H9 (cell line): ENCODE data around the gene TGOLN2. TPM values are rescaled to one million over a fixed set of nuclear protein-coding genes. Genes with fewer than 3 reads are reported as not detected.
A peak's percentile ranks its signal among the peaks of the same experiment; 100 is the strongest.

Experiments
- DNase-seq: peaks from one replicate; pipeline ENCODE4 v3.0.0-alpha.2; 2017
- H2AFZ ChIP-seq: one replicate; pipeline ENCODE4 v1.6.1; 2013; ENCODE audit warnings: mild to moderate bottlenecking, low read length, control low read depth, moderate library complexity
- H2AK5ac ChIP-seq: 2 replicates; pipeline ENCODE4 v1.6.1; 2013; ENCODE audit warnings: low read length, control low read depth, mixed read lengths; ENCODE audit not compliant: insufficient read length
- H2BK120ac ChIP-seq: one replicate; pipeline ENCODE4 v1.6.1; 2013; ENCODE audit warnings: low read depth, mild to moderate bottlenecking, low read length, control low read depth, inconsistent platforms; ENCODE audit not compliant: poor library complexity, severe bottlenecking
- H2BK12ac ChIP-seq: 2 replicates; pipeline ENCODE4 v1.6.1; 2013; ENCODE audit warnings: low read length, control low read depth, mixed read lengths, low read depth; ENCODE audit not compliant: insufficient read length
- H2BK15ac ChIP-seq: 2 replicates; pipeline ENCODE4 v1.6.1; 2013; ENCODE audit warnings: low read depth, low read length, control low read depth
- H2BK20ac ChIP-seq: one replicate; pipeline ENCODE4 v1.6.1; 2013; ENCODE audit warnings: low read depth, mild to moderate bottlenecking, low read length, control low read depth, inconsistent platforms; ENCODE audit not compliant: poor library complexity, severe bottlenecking
- H2BK5ac ChIP-seq: 2 replicates; pipeline ENCODE4 v1.6.1; 2013; ENCODE audit warnings: low read length, control low read depth, mixed read lengths; ENCODE audit not compliant: insufficient read length
- H3K14ac ChIP-seq: 2 replicates; pipeline ENCODE4 v1.6.1; 2013; ENCODE audit warnings: low read length, control low read depth; ENCODE audit not compliant: insufficient read depth
- H3K18ac ChIP-seq: 2 replicates; pipeline ENCODE4 v1.6.1; 2013; ENCODE audit warnings: low read depth, mild to moderate bottlenecking, mixed read lengths, low read length, control low read depth; ENCODE audit not compliant: insufficient read length
- H3K23ac ChIP-seq: 2 replicates; pipeline ENCODE4 v1.6.1; 2013; ENCODE audit warnings: low read length, control low read depth, mixed read lengths, low read depth; ENCODE audit not compliant: insufficient read length
- H3K23me2 ChIP-seq: 2 replicates; pipeline ENCODE4 v1.6.1; 2013; ENCODE audit warnings: low read depth, mild to moderate bottlenecking, mixed read lengths, low read length, control low read depth; ENCODE audit not compliant: insufficient read length, poor library complexity, severe bottlenecking
- H3K27ac ChIP-seq: 2 replicates; pipeline ENCODE4 v1.5.1; 2013; ENCODE audit warnings: low read length, control low read depth, mixed read lengths, low read depth; ENCODE audit not compliant: insufficient read length
- H3K27me3 ChIP-seq: 2 replicates; pipeline ENCODE4 v1.6.1; 2013; ENCODE audit warnings: low read length, control low read depth, inconsistent platforms; ENCODE audit not compliant: insufficient read depth
- H3K4ac ChIP-seq: 2 replicates; pipeline ENCODE4 v1.6.1; 2013; ENCODE audit warnings: low read depth, mild to moderate bottlenecking, control low read depth, inconsistent platforms, low read length, moderate library complexity
- H3K4me1 ChIP-seq: 2 replicates; pipeline ENCODE4 v1.6.1; 2013; ENCODE audit warnings: low read length, control low read depth, inconsistent platforms; ENCODE audit not compliant: insufficient read depth
- H3K4me2 ChIP-seq: 2 replicates; pipeline ENCODE4 v1.6.1; 2013; ENCODE audit warnings: low read length, control low read depth, mixed read lengths; ENCODE audit not compliant: insufficient read length, insufficient read depth
- H3K56ac ChIP-seq: 2 replicates; pipeline ENCODE4 v1.6.1; 2013; ENCODE audit warnings: low read depth, mild to moderate bottlenecking, mixed read lengths, low read length, control low read depth; ENCODE audit not compliant: insufficient read length
- H3K79me1 ChIP-seq: 2 replicates; pipeline ENCODE4 v1.6.1; 2013; ENCODE audit warnings: low read depth, mild to moderate bottlenecking, moderate library complexity, low read length, control low read depth, inconsistent platforms; ENCODE audit not compliant: insufficient read depth, poor library complexity, severe bottlenecking
- H3K79me2 ChIP-seq: 2 replicates; pipeline ENCODE4 v1.6.1; 2013; ENCODE audit warnings: low read length, control low read depth, inconsistent platforms; ENCODE audit not compliant: insufficient read depth
- H3K9ac ChIP-seq: 2 replicates; pipeline ENCODE4 v1.6.1; 2013; ENCODE audit warnings: low read length, control low read depth, mixed read lengths; ENCODE audit not compliant: insufficient read length; ENCODE audit errors: extremely low read depth
- H3K9me3 ChIP-seq: one replicate; pipeline ENCODE4 v1.6.1; 2013; ENCODE audit warnings: low read depth, low read length, inconsistent platforms; ENCODE audit not compliant: control insufficient read depth
- H3T11ph ChIP-seq: one replicate; pipeline ENCODE4 v1.6.1; 2013; ENCODE audit warnings: mild to moderate bottlenecking, low read length, control low read depth, inconsistent platforms
- H4K20me1 ChIP-seq: one replicate; pipeline ENCODE4 v1.6.1; 2013; ENCODE audit not compliant: control insufficient read depth, insufficient read length, insufficient read depth
- H4K5ac ChIP-seq: 2 replicates; pipeline ENCODE4 v1.6.1; 2013; ENCODE audit warnings: low read depth, mild to moderate bottlenecking, mixed read lengths, low read length, control low read depth; ENCODE audit not compliant: insufficient read length
- H4K8ac ChIP-seq: replicated peaks from 2 replicates; pipeline ENCODE4 v1.6.1; 2013; ENCODE audit warnings: low read length, control low read depth, mixed read lengths, low read depth; ENCODE audit not compliant: insufficient read length
- H4K91ac ChIP-seq: 2 replicates; pipeline ENCODE4 v1.6.1; 2013; ENCODE audit warnings: low read depth, mild to moderate bottlenecking, moderate library complexity, mixed read lengths, low read length, control low read depth; ENCODE audit not compliant: insufficient read length
- H3K27ac Mint-ChIP-seq, 3 experiments: 2 replicates in 2 of 3; 3 replicates in 1 of 3; pipeline ENCODE4 v1.8.0; 2020 to 2021; ENCODE audit warnings: mixed read lengths in 3 of 3, mild to moderate bottlenecking in 1 of 3, moderate library complexity in 1 of 3
- H3K27me3 Mint-ChIP-seq: 2 replicates; pipeline ENCODE4 v1.8.0; 2021; ENCODE audit warnings: low read depth, mild to moderate bottlenecking, moderate library complexity, mixed read lengths
- H3K36me3 Mint-ChIP-seq, 3 experiments: 2 replicates in 2 of 3; 3 replicates in 1 of 3; pipeline ENCODE4 v1.8.0; 2020 to 2021; ENCODE audit warnings: low read depth in 3 of 3, mixed read lengths in 3 of 3; ENCODE audit not compliant: insufficient read depth in 1 of 3
- H3K4me1 Mint-ChIP-seq, 2 experiments: 2 replicates each; pipeline ENCODE4 v1.8.0; 2020; ENCODE audit warnings: mixed read lengths in 2 of 2
- H3K4me3 Mint-ChIP-seq, 2 experiments: 2 replicates in 1 of 2; 3 replicates in 1 of 2; pipeline ENCODE4 v1.8.0; 2020 to 2021; ENCODE audit warnings: mild to moderate bottlenecking in 2 of 2, mixed read lengths in 2 of 2, moderate library complexity in 1 of 2
- H3K9me3 Mint-ChIP-seq, 2 experiments: 2 replicates in 1 of 2; 3 replicates in 1 of 2; pipeline ENCODE4 v1.8.0; 2020; ENCODE audit warnings: mild to moderate bottlenecking in 2 of 2, mixed read lengths in 2 of 2, moderate library complexity in 1 of 2
- CTCF ChIP-seq: fragments of 200-600 bp; sonication (generic); conservative IDR thresholded peaks from 3 replicates; pipeline ENCODE4 v1.8.0; 2021; ENCODE audit warnings: antibody characterized with exemption, mild to moderate bottlenecking
- WGBS: extraction: QIAGEN DNeasy Blood & Tissue Kit; methylation state at CpG from one replicate; pipeline ENCODE4 v1.1.7; 2013; ENCODE audit warnings: missing lambda C conversion rate, low lambda C conversion rate, mixed read lengths; ENCODE audit not compliant: insufficient read length; ENCODE audit errors: extremely low coverage; 5-methylcytosine and 5-hydroxymethylcytosine counted together
- total RNA-seq: library from RNA; stranded (reverse); gene quantifications from 2 replicates; pipeline ENCODE4 v1.2.1, GENCODE V29; 2021

TGOLN2 gene
- total RNA-seq, 1 experiment from 2014 or later = 47.8 TPM

GRCh38 chr2:85325466-85325811 lies 2.4 kb downstream of the TGOLN2 start:
- peak overlapping the region; percentile 90 to 93; a peak in 3 of 5 replicates for H3K4me3 Mint-ChIP-seq

More at GRCh38 chr2:85325466-85325811, 2.4 kb downstream of the TGOLN2 start:
- Histone ChIP-seq H3K79me2 (peaks cover 8% of the 10 kb centered on the region; the same call in 1 of the 2 replicates), H2AK5ac (no peak overlapping the region), H4K8ac (no peak overlapping the region), H4K20me1 (no peaks in the 10 kb centered on the region), H3K4me1 (no peaks in the 10 kb centered on the region), H3T11ph (no peak overlapping the region), H4K91ac (no peak overlapping the region), H3K4me2 (no peak overlapping the region), H3K27me3 (no peaks in the 10 kb centered on the region), H3K23me2 (peaks cover 18% of the 10 kb centered on the region), H3K23ac (no peak overlapping the region), H3K14ac (no peak overlapping the region), H2AFZ (no peak overlapping the region), H2BK120ac (no peak overlapping the region), H3K79me1 (peaks cover 16% of the 10 kb centered on the region), H2BK20ac (no peak overlapping the region), H3K18ac (no peak overlapping the region), H4K5ac (no peak overlapping the region), H3K9me3 (no peaks in the 10 kb centered on the region), H2BK15ac (no peak overlapping the region), H3K9ac (no peak overlapping the region), H2BK12ac (no peak overlapping the region), H3K56ac (no peak overlapping the region), H3K27ac (no peak overlapping the region), H3K4ac (no peak overlapping the region), H2BK5ac (no peak overlapping the region)
- Mint-ChIP-seq H3K36me3 (peaks cover 31 to 67% (median 59%) of the 10 kb centered on the region in 3 experiments; a peak in 6 of 7 replicates), H3K27ac (no peak overlapping the region), H3K4me1 (peaks cover 28 to 35% of the 10 kb centered on the region in 2 experiments), H3K9me3 (no peaks in the 10 kb centered on the region; a peak in 1 of 5 replicates), H3K27me3 (no peaks in the 10 kb centered on the region; the same call in 1 of the 2 replicates)
- TF ChIP-seq CTCF = no peak
- no peak for DNase-seq
- WGBS = no CpG with 5 or more reads among the region's 9 CpGs
